ENCODE measurements around the gene STN1.

- TF ChIP-seq ZNF217 (IDR thresholded peaks at IDR 0.05) (no peak), SP1 (IDR thresholded peaks at IDR 0.05; ENCODE audit: low read depth, low read length) (no peak), FOS (IDR thresholded peaks at IDR 0.05; ENCODE audit: borderline replicate concordance, extremely low read depth, insufficient read length) (no peak), SIN3A (IDR thresholded peaks at IDR 0.05; ENCODE audit: low read depth, low read length) (no peak), MEF2A (IDR thresholded peaks at IDR 0.05; ENCODE audit: insufficient read depth, low read depth, low read length) (no peak), TCF12 (IDR thresholded peaks at IDR 0.05; ENCODE audit: low read depth, low read length) (no peak), EZH2 (IDR thresholded peaks at IDR 0.05; ENCODE audit: borderline replicate concordance, control insufficient read depth, low read depth, low read length) (no peak), BACH1 (IDR thresholded peaks at IDR 0.05; ENCODE audit: borderline replicate concordance) (no peak), SREBF1 (IDR thresholded peaks at IDR 0.05; ENCODE audit: low read length) (no peak)
- TF ChIP-seq, protein P1, sequence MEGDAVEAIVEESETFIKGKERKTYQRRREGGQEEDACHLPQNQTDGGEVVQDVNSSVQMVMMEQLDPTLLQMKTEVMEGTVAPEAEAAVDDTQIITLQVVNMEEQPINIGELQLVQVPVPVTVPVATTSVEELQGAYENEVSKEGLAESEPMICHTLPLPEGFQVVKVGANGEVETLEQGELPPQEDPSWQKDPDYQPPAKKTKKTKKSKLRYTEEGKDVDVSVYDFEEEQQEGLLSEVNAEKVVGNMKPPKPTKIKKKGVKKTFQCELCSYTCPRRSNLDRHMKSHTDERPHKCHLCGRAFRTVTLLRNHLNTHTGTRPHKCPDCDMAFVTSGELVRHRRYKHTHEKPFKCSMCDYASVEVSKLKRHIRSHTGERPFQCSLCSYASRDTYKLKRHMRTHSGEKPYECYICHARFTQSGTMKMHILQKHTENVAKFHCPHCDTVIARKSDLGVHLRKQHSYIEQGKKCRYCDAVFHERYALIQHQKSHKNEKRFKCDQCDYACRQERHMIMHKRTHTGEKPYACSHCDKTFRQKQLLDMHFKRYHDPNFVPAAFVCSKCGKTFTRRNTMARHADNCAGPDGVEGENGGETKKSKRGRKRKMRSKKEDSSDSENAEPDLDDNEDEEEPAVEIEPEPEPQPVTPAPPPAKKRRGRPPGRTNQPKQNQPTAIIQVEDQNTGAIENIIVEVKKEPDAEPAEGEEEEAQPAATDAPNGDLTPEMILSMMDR (IDR thresholded peaks at IDR 0.05 in 2 of 3, conservative IDR thresholded peaks at IDR 0.05 in 1 of 3; ENCODE audit: control insufficient read depth in 2 of 3, extremely low read depth in 1 of 3, insufficient read depth in 1 of 3, low read depth in 3 of 3, low read length in 3 of 3), result no peak
- TF ChIP-seq, protein P2, sequence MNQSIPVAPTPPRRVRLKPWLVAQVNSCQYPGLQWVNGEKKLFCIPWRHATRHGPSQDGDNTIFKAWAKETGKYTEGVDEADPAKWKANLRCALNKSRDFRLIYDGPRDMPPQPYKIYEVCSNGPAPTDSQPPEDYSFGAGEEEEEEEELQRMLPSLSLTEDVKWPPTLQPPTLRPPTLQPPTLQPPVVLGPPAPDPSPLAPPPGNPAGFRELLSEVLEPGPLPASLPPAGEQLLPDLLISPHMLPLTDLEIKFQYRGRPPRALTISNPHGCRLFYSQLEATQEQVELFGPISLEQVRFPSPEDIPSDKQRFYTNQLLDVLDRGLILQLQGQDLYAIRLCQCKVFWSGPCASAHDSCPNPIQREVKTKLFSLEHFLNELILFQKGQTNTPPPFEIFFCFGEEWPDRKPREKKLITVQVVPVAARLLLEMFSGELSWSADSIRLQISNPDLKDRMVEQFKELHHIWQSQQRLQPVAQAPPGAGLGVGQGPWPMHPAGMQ (IDR thresholded peaks at IDR 0.05; ENCODE audit: borderline replicate concordance), result no peak
- TF ChIP-seq, protein P3, sequence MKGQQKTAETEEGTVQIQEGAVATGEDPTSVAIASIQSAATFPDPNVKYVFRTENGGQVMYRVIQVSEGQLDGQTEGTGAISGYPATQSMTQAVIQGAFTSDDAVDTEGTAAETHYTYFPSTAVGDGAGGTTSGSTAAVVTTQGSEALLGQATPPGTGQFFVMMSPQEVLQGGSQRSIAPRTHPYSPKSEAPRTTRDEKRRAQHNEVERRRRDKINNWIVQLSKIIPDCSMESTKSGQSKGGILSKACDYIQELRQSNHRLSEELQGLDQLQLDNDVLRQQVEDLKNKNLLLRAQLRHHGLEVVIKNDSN (IDR thresholded peaks at IDR 0.05; ENCODE audit: borderline replicate concordance, extremely low read length, insufficient read depth, low read depth, low read length), result no peak
Observed at GRCh38 chr10:103836273-103836672, 81.7 kb downstream of the STN1 start.

Measured in GM12878 (cell line).